Stomach (tissue), 4 donors: ENCODE results near the gene SPN.

Source experiments
- CTCF ChIP-seq, 7 experiments: fragments of 450-650 bp in 4 of 7; fragments of 200-600 bp in 3 of 7; sonication (generic) in 3 of 7; IDR thresholded peaks; one replicate each; pipeline ENCODE4 v1.5.1; 2016 to 2019; ENCODE audit warnings: antibody characterized with exemption in 7 of 7, control low read depth in 2 of 7, mild to moderate bottlenecking in 1 of 7
- EP300 ChIP-seq: sonication (generic); formaldehyde crosslinking; IDR thresholded peaks from one replicate; pipeline ENCODE4 v1.6.1; 2017; ENCODE audit warnings: antibody characterized with exemption
- POLR2A ChIP-seq, 4 donors: fragments of 450-650 bp; IDR thresholded peaks; one replicate each; pipeline ENCODE4 v1.6.1; 2016; ENCODE audit warnings: antibody characterized with exemption in 4 of 4, control low read depth in 2 of 4, mild to moderate bottlenecking in 1 of 4, moderate library complexity in 1 of 4
- POLR2AphosphoS5 ChIP-seq, 3 donors: sonication (generic); formaldehyde crosslinking; IDR thresholded peaks; one replicate each; pipeline ENCODE4 v1.6.1; 2016; ENCODE audit warnings: antibody characterized with exemption in 3 of 3

- TF ChIP-seq CTCF (IDR thresholded peaks at IDR 0.05) (no peak), POLR2A (IDR thresholded peaks at IDR 0.05) (no peak), POLR2AphosphoS5 (IDR thresholded peaks at IDR 0.05) (no peak), EP300 (no peak)
Measured at GRCh38 chr16:29646947-29647346, 16.1 kb upstream of the SPN start.
